KOPT-K1 (cell line): ENCODE results near the gene EARS2.
"Not testable (repeated sequence)": the region's sequence is repeated elsewhere in the genome, so short reads cannot be mapped to it uniquely, and the experiment has no call there.

Experiments used
- H3K27ac ChIP-seq: fragments of 200-600 bp; sonication (generic); 2 replicates; pipeline ENCODE4 v1.5.1; 2016; ENCODE audit warnings: antibody characterized with exemption, mild to moderate bottlenecking, low read depth, low read length; ENCODE audit not compliant: poor library complexity, severe bottlenecking
- H3K36me3 ChIP-seq: fragments of 200-600 bp; sonication (generic); 2 replicates; pipeline ENCODE4 v1.5.1; 2017; ENCODE audit warnings: antibody characterized with exemption, mild to moderate bottlenecking, low read length, moderate library complexity; ENCODE audit not compliant: insufficient read depth
- H3K9me3 ChIP-seq: fragments of 200-600 bp; sonication (generic); 2 replicates; pipeline ENCODE4 v1.5.1; 2017; ENCODE audit warnings: antibody characterized with exemption, low read length, mild to moderate bottlenecking; ENCODE audit not compliant: insufficient read depth, poor library complexity, severe bottlenecking

The EARS2 gene

DNA sequence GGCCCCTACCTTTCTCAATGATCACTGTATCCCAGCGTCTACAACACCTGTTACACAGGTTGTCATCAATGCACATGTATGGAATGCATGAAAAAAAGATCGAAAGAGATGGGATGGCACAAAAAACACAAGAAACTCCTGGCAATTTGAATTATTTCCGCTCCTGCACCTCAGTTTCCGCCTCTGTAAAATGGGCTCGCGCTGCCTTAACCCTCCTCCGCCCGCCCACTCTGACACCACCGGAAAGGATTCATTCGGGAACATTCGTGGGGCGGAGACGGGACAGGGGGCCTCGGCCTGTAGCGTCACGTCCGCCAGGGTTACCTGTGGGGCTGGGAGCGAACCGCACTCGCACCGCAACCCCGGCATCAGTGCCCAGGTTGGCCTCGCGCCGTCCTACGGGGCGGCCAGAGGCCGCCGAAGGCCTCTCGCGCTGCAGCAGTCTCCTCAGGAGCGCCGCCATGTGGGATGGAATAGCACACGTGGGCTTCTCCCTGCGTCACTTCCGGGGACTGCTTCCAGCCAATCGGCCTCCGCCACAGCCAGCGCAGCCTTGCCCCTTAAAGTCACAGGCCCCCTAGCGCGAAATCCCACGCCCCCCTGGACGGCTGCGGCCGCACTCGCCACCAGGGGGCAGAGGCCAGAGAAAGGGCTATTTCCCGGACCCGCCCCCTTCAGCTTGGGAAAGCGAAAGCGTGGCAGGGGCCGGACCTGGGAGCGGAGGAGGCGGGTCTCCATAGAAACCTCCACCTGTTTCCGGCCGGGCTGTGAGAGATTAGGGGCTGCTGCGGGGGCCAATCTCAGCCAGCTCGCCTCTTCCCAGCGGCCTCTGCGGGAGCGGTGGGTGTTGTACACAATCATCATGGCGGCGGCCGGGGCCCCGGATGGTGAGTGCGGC, at the start of gene EARS2, which contains the start of gene UBFD1:
Gene EARS2 (minus strand): TSS at position 470 of the 898 bp plus-strand sequence. CDS start 7 bp downstream, at position 463.
Gene UBFD1 (plus strand): TSS at position 847 of the 898 bp plus-strand sequence. CDS start 16 bp downstream, at position 863.
- H3K27ac ChIP-seq, result peak within 1 kb of the TSS; percentile 86
- peaks cover 45% of the 10 kb centered on the region for H3K36me3 ChIP-seq
- no peaks in the 10 kb centered on the region for H3K9me3 ChIP-seq

DNA sequence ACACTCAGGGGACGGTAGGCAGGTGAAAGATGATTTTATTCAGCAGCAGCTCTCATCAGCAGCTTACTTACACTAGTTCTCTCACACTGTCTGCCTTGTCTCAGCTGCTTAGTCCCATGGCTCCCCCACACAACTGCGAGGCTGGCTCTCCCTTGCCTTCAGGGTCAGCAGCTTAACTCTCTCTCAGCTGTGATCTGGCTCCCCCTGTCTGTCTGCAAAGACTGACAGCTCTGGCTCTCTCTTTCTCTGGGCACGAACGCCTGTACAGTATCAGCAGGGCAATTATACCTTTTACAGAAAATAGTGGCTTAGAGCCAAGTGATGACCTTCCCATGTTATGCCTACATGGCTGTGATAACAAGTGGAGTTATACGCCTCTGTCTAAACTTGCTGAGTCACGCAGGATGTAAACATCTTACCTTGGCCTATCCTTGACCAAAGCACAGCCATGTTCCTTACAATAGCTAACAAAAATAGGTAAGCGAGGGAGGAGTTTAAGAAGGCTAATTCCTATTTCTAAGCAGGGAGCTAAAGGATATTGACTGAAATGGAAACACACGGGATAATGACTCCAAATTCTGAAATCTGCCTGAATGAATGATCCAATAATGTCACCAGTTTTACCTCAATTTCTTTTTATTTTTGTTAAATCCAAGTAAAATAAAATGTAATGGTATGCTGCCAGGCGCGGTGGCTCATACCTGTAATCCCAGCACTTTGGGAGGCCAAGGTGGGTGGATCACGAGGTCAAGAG, 40.0 kb upstream of the EARS2 start:
- no peak overlapping the region for H3K27ac ChIP-seq
- H3K36me3 ChIP-seq, result peaks cover 38% of the 10 kb centered on the region
- no peaks in the 10 kb centered on the region for H3K9me3 ChIP-seq

DNA sequence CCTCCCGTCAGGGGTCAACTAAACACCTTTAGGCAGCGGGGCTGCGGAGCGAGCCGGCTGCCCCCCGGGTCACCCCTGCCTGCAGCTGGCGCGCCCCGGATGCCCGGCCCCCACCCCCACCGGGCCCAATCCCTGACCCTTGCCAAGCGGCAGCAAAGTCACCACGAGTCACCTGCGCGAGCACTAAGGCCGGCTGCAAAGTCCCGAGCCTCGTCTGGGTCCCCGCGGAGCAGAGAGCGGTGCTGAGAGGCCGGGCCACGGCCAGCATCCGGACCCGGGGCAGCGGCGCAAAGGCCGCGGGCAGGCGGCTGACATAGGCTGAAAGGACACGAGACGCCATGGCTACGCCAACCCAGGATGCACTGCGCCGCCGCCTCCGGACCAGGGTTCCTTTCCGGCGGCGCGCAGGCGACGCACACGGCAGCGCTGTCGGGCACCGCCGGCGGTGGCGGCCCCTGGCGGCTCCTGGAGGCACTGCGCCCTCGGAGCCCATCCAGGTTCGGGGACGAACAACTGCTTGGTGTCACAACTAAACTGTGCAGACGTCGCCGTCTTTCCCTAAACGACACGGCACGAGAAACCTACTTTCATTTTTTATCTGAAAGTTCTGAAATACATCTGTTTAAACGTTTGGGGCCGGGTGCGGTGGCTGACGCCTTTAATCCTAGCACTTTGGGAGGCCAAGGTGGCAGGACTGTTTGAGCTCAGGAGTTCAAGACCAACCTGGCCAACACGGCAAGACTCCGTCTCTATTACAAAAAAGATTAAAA, 39.0 kb upstream of the EARS2 start, which contains the start of gene NDUFAB1:
Gene NDUFAB1 (minus strand): TSS at position 366 of the 770 bp plus-strand sequence. CDS start 26 bp downstream, at position 340.
- peaks cover 38% of the 10 kb centered on the region for H3K36me3 ChIP-seq
- no peaks in the 10 kb centered on the region for H3K9me3 ChIP-seq
- peak within 1 kb of the TSS; percentile 81 for H3K27ac ChIP-seq

DNA sequence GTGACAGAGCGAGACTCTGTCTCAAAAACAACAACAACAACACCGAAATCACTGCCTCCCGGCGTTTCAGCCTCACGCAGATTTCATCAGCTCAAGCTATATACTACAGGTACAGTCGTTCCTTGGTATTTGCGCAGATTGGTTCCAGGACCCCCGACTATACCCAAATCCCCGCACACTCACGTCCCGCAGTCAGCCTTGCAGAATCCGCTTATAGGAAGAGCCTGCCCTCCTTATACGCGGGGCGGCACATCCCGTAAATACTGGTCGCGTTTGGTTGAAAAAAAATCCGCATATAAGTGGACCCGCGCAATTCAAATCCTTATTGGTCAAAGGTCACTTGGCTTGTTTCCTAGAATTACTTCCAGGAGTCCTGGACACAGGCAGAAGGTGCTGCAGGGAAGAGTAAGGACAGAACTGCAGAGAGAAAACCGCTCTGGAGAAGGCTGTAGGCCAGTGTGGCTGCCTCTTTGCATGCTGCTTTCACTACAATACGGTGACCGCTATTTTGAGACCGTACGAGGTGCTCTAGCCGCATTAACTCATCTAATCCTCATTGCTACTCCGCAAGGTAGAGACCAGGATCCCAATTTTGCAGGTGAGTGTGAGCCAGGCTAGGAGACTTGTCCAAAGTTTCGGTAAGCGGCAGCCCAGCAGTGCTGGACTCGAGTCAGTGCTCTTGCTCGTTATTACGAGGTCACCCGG, 38.2 kb upstream of the EARS2 start:
- Histone ChIP-seq H3K36me3 (peaks cover 38% of the 10 kb centered on the region), H3K27ac (peak overlapping the region; percentile 81), H3K9me3 (no peaks in the 10 kb centered on the region)

DNA sequence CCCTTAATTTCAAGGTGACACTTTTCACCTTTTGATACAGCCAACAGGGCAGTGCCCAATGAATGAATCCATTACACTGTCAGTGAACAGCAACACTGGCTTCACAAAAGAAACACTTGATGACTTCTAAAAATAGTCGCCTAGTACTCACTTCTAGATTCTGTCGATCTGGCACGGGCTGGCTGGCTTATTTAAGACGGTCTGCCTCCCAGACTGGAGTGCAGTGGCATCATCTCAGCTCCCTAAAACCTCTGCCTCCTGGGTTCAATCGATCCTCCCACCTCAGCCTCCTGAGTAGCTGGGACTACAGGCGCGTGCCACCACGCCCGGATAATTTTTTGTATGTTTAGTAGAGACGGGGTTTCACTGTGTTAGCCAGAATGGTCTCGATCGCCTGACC, 37.0 kb upstream of the EARS2 start:
- Histone ChIP-seq H3K27ac (no peak overlapping the region), H3K36me3 (peaks cover 50% of the 10 kb centered on the region), H3K9me3 (no peaks in the 10 kb centered on the region)

DNA sequence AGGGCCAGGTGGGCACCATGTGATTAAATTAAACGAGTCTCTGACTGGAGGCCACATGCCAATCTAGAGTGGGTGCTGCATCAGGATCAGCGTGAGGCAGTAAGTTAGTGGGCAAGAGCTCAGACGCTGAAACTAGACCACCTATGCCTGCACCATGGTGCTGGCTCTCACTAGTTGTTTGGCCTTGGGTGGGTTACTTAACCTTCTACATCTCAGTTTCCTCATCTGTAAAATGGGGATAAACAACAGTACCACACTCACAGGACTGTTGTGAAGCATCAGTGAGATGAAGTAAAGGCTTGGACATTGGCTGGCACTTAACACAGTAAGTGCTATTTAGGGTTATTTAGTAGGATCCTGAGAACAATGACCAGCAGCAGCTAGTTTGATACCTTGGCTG, 33.0 kb upstream of the EARS2 start:
- Histone ChIP-seq H3K36me3 (peaks cover 90% of the 10 kb centered on the region), H3K9me3 (no peaks in the 10 kb centered on the region)

DNA sequence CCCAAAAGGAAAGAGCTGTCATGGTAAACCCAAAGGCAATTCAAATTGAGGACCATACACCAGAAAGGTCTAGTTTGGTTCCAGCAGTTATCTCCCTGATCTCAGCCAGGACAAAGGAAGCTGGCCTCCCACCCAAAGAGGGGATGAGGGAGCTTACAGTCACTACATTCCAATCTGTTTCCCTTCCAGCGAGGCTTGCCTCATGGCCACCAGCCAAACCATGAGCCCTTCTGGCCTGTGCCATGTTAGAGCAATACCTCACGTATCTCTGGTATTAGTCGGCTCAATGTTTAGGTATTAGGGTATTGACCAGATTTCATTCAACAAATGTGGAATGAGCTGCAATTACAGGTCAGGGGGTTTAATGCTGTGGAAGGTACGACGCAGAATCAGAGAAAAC, 30.6 kb upstream of the EARS2 start:
- Histone ChIP-seq H3K27ac (no peak overlapping the region), H3K9me3 (no peaks in the 10 kb centered on the region), H3K36me3 (peaks cover 87% of the 10 kb centered on the region)

More for the DNA sequence above, 33.0 kb upstream of the EARS2 start:
- no peak overlapping the region for H3K27ac ChIP-seq

DNA sequence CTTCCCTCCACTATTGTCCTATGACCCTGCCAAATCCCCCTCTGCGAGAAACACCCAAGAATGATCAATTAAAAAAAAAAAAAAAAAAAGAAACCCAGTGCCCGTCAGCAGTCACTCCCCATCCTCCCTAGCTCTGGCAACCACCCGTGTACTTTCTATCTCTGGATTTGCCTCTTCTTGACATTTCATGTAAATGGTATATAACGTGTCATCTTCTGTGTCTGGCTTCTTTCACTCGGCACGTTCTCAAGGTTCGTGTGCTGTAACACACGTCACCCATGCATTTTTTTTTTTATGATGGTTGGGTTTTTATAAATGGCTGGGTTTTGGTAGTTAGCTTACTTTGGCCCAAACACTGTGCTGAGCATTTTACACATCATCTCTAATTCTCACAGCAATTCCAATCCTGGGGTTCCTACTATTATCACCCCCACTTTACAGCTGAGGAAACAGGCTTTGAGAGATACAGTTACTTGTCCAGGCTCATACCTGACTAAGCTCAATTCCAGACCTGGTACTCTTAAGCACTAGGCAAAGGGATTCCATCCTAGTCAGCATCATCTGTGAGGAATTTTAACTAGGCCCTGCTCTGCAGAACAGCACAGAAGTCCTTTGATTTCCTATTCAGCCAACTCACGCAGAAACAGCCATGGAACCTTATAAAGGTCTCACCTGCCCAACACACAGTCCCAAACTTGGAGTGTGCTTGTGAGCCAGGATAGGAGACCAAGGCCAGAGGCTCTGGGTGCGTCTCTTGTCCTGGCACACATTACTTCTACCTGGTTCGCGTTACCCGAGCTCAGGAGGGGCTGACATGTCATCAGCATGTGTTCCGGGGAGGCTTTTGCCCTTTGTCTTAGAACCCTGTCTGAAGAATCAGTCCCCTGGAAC, 27.3 kb upstream of the EARS2 start:
- Histone ChIP-seq H3K27ac (no peak overlapping the region), H3K36me3 (peaks cover 85% of the 10 kb centered on the region), H3K9me3 (no peaks in the 10 kb centered on the region)

DNA sequence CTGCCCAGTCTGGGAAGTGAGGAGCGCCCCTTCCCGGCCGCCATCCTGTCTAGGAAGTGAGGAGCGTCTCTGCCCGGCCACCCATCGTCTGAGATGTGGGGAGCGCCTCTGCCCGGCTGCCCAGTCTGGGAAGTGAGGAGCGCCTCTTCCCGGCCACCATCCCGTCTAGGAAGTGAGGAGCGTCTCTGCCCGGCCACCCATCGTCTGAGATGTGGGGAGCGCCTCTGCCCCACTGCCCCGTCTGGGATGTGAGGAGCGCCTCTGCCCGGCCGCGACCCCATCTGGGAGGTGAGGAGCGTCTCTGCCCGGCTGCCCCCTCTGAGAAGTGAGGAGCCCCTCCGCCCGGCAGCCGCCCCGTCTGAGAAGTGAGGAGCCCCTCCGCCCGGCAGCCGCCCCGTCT, 26.1 kb upstream of the EARS2 start:
- H3K27ac ChIP-seq, H3K9me3 ChIP-seq: not testable (repeated sequence)
- H3K36me3 ChIP-seq, result peaks cover 83% of the 10 kb centered on the region

DNA sequence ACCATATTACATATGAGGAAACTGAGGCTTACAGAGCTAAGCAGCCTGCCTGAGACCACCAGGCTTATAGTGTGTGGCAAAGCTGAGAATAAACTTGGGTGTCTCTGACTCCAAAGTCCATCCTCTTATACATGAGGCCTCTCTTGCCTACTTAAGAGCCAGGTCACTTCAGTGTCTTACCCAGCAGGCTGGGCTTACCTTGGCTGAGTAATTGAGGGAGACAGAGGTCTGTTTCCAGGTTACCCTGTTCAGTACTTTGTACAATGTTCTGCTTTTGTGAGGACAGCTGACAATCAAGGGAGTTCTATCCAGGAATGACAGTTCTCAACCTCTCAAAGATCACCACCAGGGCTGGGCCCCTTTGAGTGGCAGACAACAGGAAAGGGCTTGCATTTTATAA, 24.6 kb upstream of the EARS2 start:
- Histone ChIP-seq H3K27ac (no peak overlapping the region), H3K9me3 (no peaks in the 10 kb centered on the region), H3K36me3 (peaks cover 78% of the 10 kb centered on the region)

DNA sequence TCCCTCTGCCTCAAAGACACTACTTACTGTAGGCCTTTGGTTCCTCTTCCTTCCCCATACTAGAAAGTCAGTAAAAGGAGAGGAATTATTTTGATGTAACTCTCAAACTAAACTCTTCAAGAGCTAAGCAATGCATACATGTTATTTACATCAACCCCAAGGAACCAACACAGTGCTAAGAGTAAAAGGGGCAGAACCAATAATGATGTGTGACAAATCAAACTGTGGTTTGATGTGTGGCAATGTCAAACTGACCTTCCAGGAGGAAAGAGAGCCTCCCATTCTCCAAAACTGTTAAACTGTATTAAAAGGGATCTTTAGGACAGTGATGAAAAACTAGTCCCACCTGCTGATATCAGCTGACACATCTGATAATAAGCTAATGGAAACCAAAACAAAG, 23.2 kb upstream of the EARS2 start:
- H3K36me3 ChIP-seq, result peaks cover 74% of the 10 kb centered on the region

DNA sequence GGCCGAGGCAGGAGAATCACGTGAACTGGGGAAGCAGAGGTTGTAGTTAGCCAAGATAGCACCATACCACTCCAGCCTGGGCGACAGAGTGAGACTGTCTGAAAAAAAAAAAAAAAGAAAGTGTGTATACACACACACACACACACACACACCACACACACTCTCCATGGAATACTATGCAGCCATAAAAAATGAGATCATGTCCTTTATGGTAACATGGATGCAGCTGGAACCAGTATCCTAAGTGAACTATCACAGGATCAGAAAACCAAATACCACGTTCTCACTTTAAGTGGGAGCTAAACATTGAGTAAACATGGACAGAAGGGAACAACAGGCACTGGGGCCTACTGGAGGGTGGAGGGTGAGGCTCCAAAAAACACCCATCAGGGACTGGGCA, 22.2 kb upstream of the EARS2 start:
- H3K9me3 ChIP-seq, result no peaks in the 10 kb centered on the region
- peaks cover 74% of the 10 kb centered on the region for H3K36me3 ChIP-seq
- no peak overlapping the region for H3K27ac ChIP-seq

More for the DNA sequence above, 23.2 kb upstream of the EARS2 start:
- Histone ChIP-seq H3K27ac (no peak overlapping the region), H3K9me3 (no peaks in the 10 kb centered on the region)

DNA sequence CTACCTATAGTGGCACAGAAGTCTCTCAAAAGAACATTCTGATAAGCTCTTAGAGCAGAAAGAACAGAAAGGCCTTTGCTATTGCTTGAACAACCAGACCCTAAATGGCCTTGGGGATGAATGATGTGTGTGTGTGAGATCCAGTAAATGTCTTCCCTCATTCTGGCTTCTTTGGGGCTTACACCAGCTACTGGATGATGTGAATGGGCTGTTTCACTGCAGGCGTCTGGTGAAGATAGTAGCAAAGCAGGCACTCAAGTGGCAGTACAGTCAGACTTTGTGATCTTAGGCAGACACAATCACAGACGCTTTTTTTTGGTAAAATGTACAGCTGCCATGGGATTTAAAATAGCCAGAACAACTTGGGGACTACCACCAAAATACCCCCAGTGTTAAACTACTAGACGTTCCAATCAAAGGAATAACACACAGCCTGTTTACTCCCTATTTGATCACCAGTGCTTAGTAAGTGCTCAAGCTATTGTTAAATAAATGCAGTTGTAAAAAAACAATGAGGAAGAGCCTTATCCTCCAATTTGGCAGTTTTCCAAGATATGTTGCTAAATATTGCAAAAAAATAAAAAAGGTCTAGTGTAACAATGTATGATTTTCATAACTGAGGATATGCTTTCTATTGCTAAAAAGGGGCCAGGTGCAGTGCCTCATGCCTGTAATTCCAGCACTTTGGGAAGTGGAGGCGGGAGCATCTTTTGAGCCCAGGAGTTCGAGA, 21.1 kb upstream of the EARS2 start:
- Histone ChIP-seq H3K27ac (no peak overlapping the region), H3K36me3 (peaks cover 82% of the 10 kb centered on the region), H3K9me3 (no peaks in the 10 kb centered on the region)
